Glomerular endothelial cell (primary cell): Measurements from ENCODE around the gene ASB18. TPM values are rescaled to one million over a fixed set of nuclear protein-coding genes. Genes with fewer than 3 reads are reported as not detected.

ENCODE experiments used
- DNase-seq: peaks from one replicate; pipeline ENCODE4 v3.0.0-alpha.2; 2011; ENCODE audit warnings: low read depth, low spot score; ENCODE audit errors: extremely low read depth
- total RNA-seq: library from RNA; depleted of rRNA; stranded (reverse); fragments of >200 nt; gene quantifications from 2 replicates; pipeline ENCODE4 v1.2.3, GENCODE V29; 2015

ASB18 gene
- total RNA-seq, 1 donor from 2014 or later: not detected

DNA sequence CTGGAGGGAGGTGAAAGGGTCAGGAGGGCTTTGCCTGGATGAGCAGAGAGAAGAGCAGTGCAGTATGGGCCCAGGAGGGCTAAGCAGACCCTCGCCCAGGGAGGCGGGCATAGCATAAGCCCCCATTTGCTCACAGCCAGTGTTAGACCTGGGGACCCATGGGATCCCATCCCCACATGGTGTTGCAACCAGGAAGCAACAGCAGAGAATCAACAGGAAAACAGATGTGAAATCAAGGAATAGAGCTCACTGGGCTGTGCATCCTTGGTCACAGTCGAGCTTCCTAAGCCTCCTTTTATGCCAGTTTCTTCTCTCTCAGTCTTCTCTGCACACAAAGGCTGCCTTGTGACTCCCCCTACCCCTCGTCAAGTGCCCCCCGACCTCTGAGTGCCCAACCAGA is 19.9 kb downstream of the ASB18 start:
- no peak for DNase-seq

DNA sequence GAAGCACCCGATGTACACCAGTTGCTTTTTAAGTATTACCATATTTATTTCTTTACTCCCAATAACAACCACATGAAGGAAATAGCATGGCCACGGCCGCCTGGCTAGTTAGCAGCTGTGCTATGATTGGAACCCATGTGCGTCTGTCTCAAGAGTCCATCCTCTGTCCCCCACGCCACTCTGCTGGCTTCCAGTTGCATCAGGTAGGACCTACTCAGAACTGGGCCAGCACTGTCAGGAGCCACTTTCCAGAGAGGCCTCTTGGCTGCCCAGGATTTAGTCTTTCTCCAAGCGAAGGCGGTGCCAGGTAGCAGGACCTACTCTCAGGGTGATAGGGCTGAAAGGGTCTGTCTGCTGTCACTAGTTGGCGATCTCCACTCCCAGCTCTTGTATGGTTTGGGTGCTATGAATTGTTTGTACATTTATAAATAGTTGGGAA is 22.1 kb downstream of the ASB18 start:
- DNase-seq: no peak

DNA sequence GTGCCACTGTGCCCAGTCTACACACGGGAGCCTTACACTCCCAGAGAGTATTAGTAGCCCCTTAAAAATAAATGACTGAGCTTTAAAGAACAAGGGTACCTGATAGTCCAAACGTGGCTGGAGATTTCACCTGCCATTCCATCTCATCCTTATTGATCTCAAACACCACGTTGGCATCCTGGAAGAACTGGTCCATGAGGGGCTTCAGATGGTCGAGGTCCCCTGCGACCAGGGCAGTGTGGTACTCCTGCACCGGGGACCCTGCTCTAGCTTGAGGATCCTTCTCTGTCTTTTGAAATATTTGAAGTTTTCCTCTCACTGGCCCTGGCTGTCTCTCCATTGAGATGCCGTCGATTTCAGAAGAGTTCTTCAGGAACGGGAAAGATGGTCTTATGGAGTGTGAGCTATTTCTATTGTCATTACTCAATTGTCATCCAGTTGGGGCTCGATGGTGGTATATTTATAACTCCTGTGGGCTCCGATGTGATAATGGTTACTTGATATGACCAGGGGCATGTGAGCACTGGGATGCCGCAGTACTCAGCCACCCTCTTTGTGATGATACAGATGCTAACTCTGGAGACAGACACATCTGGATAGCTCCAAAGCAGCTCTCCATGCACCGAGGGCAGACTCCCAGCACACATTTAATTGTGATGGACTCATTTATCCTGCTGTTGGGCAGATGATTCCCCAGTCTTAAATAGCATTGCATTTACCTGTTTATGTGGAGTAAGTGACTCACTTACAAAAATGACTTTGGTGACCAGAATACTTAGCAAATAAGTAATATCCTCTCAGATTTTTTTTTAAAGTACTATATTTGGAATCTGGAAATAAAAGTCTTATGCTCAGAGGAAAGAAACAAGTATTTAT is 22.8 kb downstream of the ASB18 start:
- DNase-seq: no peak

DNA sequence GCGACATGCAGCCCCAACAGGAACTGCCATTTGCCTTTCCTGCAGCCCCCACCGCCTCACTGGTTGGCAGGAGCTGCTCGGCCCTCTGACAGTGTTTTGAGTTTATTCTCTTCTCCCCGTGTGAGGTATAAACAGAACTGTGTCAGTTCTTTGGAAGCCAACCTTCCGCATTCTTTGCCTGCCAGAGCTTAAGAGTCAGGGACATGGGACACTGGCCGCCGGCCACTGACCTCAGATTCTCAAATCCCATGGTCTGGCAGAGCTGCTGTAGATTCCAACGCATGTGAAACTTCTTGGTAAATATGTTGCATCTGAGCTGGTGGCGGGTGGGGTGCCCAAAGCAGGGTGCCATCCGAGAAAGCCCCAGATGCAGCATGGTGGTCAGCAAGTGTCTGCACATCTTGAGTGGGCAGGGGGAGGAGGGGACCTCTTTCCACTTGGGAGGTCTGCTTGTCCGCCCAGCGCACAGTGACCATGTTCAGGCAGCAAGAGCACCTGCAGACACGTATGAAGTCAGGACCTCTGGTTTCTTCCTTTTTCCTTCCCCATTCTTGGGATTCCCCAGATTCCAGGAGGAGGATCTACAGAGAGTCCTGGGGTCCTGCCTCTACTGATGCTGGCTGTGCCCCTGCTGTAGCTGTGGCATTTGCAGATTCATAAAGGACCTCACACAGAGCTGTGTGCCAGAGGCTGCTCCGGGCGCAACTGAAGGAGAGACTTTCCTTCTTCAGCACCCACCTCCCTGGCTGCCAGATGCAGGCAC is 23.8 kb downstream of the ASB18 start:
- DNase-seq: no peak

DNA sequence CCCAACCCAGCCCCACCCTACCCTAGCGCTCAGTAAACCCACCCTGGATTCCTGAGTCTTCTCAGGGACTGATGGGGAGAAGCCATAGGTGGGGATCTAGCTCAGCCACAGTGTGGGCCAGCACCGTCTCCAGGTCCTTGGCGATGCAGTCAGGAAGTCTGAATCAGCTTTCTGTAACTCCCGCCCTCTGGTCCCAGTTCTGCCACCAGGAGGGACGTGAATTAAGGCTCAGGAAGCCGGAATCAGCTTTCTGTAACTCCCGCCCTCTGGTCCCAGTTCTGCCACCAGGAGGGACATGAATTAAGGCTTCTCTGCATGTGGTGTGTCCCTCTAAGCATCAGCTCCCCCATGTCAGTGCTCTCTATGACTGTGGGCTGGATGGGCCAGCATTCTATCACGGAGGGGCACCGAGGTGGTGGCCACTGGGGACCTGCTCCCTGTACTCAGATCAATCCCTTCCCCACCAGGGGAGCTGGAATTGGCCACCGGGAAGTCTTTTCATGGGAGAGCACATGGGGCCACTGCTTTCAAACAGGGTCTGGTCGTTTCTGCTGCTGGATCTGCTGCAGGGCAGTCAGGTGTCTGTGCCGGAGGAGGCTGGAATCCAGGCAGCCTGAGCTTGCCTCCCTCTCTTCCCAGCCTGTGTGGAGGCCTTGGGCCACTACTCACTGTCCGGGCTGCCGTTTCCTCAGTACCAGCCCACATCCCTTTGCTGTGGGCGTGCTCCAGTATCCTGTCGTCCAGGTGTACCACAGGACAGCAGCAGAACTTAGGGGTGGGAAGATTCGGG is 24.7 kb downstream of the ASB18 start:
- DNase-seq: no peak

DNA sequence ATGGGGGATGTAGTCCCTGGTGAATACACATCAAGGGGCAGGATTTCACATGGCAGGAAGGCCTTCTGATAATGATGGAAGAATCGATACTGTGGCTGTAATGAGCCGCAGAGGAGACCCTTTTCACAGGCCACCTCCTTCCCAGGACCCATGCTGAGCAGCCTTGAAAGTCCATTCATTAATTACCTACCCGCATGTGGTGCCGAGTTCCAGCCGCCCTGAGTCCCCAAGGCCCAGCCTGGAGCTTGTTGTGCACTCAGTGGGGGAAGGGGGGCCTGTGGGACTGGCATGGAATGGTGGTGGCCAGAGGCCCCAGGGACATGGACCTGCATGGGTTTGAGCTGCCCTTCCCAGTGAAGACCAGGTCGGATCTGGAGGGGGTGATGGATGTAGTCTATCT is 25.5 kb downstream of the ASB18 start:
- DNase-seq: no peak

DNA sequence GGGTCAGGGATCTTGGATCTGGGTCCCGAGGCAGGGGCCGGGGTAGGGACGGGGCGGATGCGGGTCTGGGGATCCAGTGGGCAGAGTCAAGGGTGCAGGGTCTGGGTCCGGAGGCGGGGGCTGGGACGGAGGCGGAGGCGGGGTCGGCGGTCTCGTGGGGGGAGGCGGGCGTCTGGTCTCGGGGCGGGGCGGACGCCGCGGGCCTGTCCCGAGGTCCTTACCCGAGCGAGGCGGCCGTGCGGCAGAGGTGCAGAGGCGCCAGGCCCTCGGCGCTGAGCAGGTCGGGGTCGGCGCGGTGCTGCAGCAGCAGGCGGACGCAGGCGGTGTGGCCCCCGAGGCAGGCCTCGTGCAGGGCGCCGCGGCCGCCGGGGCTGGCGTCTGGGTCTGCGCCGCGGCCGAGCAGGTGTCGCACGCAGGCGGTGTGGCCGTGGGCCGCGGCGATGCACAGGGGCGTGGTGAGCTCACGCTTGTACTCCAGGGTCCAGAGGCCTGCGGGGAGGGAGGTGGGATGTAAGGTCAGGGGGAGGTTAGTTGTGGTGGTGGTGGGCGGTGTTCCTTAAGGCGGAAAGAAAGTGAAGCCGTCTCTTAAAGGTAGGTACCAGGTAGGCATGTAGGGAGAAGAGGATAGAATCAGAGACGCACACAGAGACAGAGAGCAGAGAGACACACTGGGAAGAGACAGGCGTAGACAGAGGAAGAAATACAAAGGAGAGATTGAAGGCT is 26.6 kb downstream of the ASB18 start:
- no peak for DNase-seq

DNA sequence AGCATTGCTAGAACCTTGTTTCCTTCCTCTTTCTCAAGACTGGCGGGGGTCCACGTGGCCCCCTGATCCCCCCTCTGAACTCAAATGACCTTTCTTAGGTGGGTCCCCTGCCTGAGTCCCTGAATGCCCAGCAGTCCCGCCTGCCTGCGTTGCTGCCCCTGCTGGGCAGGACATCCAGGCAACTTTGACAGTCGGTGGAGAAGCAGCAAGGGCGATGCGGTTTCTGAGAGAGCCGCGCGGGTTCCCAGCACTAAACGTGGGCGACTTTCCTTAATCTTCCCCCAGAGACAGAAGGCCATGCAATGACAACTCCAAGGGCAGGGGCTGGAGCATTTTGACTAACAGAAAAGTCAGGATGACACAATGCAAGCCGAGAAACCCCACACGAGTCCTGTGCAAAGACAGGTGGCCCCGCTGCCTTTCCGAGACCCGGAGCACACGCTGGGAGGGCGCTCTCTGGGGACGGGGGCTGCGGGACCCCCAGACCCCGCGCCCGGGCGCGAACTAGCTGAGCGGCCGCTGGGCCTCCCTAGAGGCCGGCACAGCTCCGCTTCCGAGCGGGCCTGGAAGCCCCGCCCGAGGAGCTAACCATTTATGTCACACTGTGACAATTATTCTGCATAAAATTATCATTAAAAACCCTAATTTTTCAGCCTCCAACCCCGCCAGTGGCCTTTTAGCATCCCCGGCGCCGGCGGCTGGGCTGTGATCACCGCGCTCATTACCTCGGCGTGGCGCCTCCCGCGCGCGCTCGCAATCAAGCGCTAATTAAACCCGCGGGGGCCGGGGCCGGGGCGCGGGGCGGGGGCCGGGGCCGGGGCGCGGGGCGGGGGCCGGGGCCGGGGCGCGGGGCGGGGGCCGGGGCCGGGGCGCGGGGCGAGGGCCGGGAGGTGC is 27.4 kb downstream of the ASB18 start:
- DNase-seq: no peak

DNA sequence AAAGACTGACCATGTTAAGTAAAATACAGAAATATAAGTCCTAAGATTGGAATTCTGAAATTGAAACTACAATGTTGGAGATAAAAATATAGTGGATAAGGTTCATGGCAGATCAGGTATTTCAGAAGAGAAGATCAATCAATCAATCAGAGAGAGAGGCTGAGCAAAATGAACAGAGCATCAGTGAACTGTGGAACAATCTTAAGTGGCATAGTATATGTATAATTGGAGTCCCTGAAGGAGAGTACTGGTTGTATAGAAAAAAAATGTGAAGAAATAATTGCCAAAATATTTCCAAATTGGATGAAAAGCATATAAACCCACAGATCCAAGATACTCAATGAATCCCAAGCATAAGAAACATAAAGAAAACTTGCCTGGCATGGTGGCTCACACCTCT is 35.0 kb downstream of the ASB18 start:
- DNase-seq: no peak

DNA sequence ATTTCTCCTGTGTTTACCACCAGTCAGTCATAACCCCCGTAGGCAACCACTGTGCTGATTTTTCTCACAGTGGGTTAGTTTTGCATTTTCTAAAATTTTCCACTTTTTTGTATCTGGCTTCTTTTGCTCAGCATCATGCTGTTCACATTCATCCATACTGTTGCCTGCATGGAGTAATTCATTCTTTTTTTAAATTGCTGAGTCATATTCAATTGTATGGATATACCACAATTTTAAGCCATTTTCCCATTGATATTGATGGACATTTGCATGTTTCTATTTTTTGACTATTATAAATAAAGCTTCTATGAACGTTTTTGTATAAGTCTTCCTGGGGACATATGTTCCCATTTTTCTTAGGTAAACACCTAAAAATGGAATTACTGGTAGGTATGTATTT is 40.5 kb downstream of the ASB18 start:
- DNase-seq: no peak

DNA sequence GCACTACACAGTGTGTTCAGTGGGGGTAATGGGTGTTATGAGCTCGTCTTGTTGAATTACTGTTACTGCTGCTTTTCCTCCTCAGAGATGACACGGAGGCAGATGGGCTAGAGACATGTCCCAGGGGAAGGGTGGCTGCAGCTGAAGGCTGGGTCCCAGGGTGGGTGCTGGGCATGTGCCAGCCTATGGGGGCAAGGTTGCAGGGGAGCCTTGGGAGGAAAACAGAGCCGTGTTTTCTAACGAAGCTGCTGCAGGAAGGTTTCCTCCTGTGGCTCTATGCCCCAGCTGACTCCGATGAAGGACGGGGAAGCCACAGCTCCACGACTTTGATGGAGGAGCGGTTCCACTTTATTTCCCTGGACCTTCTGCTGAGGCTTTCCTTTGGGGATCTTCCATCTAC is 42.4 kb downstream of the ASB18 start:
- no peak for DNase-seq

DNA sequence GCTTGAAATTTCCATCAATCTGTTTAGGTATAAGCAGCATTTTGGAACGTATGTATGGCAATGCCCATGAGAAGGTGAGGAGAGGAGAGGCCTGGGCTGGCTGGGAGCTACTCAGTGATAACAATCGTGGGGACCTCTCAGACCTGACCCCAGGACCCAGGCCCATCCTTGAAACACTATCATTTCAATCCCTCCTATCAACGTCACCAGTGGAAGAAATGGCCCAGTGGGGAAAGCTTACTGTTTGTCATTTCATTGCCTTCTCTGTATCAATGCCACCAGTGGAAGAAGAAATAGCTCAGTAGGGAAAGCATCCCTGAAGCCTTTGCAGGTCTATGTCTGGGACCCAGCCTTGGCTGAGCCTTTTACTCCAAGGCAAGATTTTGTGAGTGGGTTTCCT is 44.8 kb downstream of the ASB18 start:
- no peak for DNase-seq

DNA sequence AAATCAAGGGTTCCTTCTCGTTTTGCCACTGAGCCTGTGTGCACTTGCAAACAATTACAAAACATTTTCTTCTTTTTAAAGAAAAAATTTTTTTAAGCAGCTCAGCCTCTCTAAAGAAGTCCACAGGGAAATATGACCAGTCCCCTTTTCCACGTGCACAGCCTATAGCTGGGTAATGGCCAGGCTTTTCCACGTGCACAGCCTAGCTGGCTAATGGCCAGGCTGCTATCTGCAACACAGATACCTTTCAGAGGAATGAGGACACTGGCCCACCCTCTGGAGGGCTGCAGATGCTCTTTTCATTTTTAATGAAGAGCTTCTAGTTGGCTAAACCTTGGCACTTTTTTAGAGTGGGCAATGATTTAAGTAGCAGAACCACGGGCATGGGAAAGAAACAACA is 46.3 kb downstream of the ASB18 start:
- no peak for DNase-seq

DNA sequence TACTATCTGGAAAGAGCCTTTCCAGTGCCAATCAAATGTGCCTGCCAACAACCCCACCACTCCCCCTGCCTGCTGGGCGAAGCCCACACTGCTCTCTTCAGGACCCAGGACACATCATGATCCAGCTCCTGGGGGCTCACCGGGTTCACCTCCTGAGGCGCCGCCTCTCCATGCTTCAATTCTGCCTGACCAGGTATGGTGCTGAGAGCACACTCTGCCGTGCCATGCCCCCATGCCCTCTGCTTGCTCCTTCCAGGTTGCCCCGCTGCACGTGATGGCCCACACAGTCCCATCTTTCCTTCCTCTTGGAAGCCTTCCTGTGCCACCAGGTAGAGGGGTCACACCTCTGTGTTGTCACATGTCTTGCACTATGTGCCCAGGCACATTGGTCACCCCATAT is 47.5 kb downstream of the ASB18 start:
- no peak for DNase-seq

DNA sequence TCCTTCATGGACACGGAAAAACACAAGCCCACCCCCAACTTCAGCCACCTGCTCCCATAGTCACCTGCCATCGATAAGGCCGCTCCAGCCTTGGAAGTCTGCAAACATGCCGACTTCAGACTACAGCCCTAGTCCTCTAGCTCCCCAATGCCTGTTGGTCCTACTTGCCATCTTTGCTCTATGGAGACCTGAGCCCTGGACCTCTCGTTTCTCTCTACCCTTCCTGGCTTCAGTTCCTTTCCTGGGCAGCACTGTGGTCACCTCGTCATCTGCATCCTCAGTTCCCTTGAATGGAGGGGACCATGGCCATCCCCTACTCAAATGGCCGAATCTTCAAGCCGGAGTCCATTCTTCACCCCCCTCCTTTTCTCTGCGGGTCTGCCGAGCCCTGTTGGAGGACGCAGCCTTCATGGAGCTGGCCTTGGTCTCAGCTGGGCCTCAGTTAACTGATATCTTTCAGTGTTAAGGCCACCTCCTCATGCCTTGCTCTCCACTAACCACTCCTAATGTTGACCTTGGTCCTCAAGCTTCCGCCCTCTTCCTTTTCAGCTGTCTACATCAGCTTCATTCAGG is 48.4 kb downstream of the ASB18 start:
- no peak for DNase-seq

DNA sequence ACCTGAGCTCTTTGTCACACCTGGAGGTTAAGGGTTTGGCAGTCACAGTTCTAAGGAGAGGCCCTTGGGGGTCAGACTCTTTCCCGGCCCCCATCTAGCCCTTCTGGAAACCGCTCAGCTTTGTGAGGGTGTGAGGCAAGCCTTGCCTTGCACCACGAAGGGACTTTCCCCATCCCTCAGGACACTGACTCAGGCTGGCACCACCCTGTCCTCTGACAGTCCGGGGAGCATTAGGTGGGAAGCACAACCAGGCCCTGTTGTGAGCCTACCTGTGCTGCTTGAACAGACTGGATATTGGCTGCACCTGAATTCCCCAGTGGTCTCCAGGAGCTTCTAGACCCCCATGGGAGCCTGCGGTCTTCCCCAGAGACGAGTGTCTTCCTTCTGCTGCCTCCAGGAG is 49.0 kb downstream of the ASB18 start:
- no peak for DNase-seq

DNA sequence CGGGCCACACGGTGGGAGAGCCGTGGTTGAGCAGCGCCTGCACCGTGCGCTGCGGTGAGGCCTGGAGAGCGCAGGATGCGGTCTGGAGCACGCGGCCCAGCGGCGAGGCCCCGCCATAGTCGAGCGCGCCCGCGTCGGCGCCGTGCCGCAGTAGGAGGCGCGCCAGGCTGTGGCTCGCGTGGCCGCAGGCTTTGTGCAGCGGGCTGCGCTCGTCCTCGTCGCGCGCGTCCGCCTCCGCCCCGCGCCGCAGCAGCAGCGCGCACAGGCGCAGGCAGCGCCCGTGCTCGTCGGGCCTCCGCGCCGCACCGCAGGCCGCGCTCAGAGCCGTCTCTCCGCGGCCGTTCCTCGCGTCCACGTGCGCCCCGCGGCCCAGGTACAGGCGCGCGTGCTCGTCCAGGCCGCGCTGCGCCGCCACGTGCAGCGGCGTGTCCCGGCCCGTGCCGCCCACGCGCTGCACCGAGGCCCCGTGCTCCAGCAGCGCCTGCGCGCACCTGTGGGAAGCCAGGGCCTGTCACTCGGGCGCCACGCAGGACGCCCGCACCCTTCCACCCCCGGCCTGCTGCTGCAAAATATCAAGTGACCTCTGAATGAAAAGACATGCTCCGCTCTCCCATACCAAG is 49.7 kb downstream of the ASB18 start:
- DNase-seq: no peak

DNA sequence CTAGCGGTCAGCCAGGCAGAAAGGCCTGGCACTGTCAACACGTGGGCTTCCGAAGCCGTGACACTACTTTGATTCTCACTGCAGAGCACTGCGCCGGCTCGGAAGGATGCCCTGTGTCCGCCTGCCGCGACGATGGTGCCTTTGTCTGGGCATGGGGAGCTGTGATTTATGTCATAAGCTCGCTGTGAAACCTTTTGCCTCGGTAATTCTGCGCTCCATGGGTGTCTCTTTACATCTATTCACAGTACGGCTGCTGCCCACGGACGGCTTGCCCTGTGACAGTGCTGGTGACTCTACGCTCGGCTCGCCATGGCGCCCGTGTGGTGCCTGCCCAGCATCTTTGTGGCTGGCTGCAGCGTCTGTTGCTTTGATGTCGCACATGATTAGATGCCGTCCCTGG is 52.9 kb downstream of the ASB18 start:
- no peak for DNase-seq

DNA sequence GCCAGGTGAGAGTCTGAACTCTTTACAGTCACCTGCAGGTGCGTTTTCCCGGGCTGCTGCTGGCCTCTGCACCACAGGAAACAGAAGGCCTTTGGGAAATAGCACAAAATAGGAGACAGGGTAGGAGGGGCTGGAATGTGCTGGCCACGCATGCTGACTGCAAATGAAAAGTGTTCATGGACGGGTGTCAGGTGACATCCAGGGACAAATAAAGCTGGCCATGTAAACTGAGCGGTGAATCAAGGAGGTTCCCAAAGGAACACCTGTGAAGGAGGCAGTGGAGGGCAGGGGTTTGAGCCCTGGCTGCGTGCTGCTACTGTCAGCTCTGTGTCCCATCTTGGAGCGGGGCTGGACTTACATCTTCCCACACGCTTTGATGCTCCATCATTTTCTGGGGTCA is 53.7 kb downstream of the ASB18 start:
- DNase-seq: no peak
